ENCODE measurements around the gene CNTNAP5. TPM values are rescaled to one million over a fixed set of nuclear protein-coding genes. Genes with fewer than 3 reads are reported as not detected.

Gene CNTNAP5
- polyA plus RNA-seq, 4 donors, result 0.06 to 0.75 (median 0.12) TPM

GRCh38 chr2:124933883-124934282 lies 908.8 kb downstream of the CNTNAP5 start:
- DNase-seq (ENCODE audit: low read depth in 4 of 4, low spot score in 3 of 4), result no peak

GRCh38 chr2:124953921-124954320 lies 928.8 kb downstream of the CNTNAP5 start:
- no peak for DNase-seq (ENCODE audit: low read depth in 4 of 4, low spot score in 3 of 4)

- DNase-seq (ENCODE audit: low read depth in 4 of 4, low spot score in 3 of 4), result no peak
These were observed 934.5 kb downstream of the CNTNAP5 start for GRCh38 chr2:124959581-124959980.

- no peak for DNase-seq (ENCODE audit: low read depth in 4 of 4, low spot score in 3 of 4)
These were observed 936.0 kb downstream of the CNTNAP5 start for GRCh38 chr2:124961132-124961531.

Data from left renal pelvis (tissue), 4 donors.